Thyroid gland (tissue), 4 donors: ENCODE results near the gene MAPKAPK2.

Experiments used
- POLR2A ChIP-seq, 2 donors: fragments of 450-650 bp; IDR thresholded peaks; one replicate each; pipeline ENCODE4 v1.6.1; 2017; ENCODE audit warnings: antibody characterized with exemption in 2 of 2, mild to moderate bottlenecking in 2 of 2, moderate library complexity in 1 of 2
- TF ChIP-seq, protein P1 (sequence below), 6 experiments: fragments of 200-600 bp in 3 of 6; fragments of 450-650 bp in 3 of 6; sonication (generic) in 3 of 6; IDR thresholded peaks; one replicate each; pipeline ENCODE4 v1.5.1; 2016 to 2019; ENCODE audit warnings: antibody characterized with exemption in 6 of 6, mild to moderate bottlenecking in 2 of 6, inconsistent platforms in 1 of 6, moderate library complexity in 1 of 6

DNA sequence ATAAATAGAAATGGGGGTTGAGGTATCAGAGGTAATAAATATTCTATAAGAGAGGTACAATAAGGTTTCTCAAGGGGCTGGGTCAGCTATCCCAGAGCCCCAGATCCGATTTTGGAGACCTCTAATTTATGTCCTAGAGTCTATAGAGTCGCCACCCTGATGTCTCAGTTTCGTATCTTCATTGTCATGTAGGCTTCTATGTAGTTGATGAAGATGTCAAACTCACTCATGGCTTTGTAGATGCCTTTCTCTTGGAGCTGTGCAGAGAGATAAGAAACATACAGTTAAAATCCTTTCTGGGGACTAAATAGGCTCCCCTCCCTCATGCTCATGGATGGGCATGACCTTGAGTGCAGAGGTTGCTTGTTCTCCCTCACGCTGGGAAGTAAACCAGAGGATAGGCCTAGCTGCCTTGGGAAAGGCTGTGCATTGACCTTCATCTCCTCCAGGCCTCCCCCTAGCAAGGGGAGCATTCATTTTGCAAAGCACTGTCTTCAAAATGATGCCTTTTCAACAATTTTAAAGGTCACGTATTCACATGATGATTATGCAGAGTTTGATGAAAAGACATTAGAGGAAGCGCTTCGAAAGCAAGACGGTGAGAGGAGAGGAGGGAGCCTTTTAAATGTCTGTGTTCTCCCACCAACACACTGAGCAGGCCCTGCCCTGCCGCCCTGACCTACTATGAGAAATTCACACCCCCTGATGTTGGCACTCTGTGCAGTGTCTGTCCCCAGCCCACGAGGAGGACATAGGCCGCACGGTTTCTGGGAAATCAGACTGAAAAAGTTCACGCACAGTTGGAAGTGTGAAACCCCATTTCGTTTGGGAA is 84.0 kb downstream of the MAPKAPK2 start:
- TF ChIP-seq, protein P1, sequence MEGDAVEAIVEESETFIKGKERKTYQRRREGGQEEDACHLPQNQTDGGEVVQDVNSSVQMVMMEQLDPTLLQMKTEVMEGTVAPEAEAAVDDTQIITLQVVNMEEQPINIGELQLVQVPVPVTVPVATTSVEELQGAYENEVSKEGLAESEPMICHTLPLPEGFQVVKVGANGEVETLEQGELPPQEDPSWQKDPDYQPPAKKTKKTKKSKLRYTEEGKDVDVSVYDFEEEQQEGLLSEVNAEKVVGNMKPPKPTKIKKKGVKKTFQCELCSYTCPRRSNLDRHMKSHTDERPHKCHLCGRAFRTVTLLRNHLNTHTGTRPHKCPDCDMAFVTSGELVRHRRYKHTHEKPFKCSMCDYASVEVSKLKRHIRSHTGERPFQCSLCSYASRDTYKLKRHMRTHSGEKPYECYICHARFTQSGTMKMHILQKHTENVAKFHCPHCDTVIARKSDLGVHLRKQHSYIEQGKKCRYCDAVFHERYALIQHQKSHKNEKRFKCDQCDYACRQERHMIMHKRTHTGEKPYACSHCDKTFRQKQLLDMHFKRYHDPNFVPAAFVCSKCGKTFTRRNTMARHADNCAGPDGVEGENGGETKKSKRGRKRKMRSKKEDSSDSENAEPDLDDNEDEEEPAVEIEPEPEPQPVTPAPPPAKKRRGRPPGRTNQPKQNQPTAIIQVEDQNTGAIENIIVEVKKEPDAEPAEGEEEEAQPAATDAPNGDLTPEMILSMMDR (IDR thresholded peaks at IDR 0.05), result no peak
- no peak for TF ChIP-seq POLR2A (IDR thresholded peaks at IDR 0.05)
